ENCODE data around the gene PNMA8A.

- TF ChIP-seq POLR2AphosphoS5 (IDR thresholded peaks at IDR 0.05; ENCODE audit: low read depth, low read length) (no peak), REST (IDR thresholded peaks at IDR 0.05; ENCODE audit: insufficient read depth in 1 of 2, low read depth in 2 of 2, low read length in 2 of 2) (no peak), TAF1 (IDR thresholded peaks at IDR 0.05; ENCODE audit: borderline replicate concordance, insufficient read depth, low read length) (no peak)
Observed at GRCh38 chr19:46488551-46488950, 17.2 kb upstream of the PNMA8A start.
